SK-N-SH (cell line): Measurements from ENCODE around the gene AIRE.

Source experiments
- CTCF ChIP-seq: fragments of 200-600 bp; sonication (generic); IDR thresholded peaks from 2 replicates; pipeline ENCODE4 v1.6.1; 2017; ENCODE audit warnings: antibody characterized with exemption, mild to moderate bottlenecking, moderate library complexity
- EP300 ChIP-seq, 2 experiments: IDR thresholded peaks; 2 replicates each; pipeline versions ENCODE4 v1.4.0 to v1.6.1; 2012; ENCODE audit warnings: borderline replicate concordance in 1 of 2, low read depth in 1 of 2, low read length in 1 of 2
- FOXJ3 ChIP-seq: sonication (generic); formaldehyde crosslinking; IDR thresholded peaks from 2 replicates; pipeline ENCODE4 v1.5.1; 2020; ENCODE audit warnings: mild to moderate bottlenecking, missing genetic modification reagents
- FOXM1 ChIP-seq: IDR thresholded peaks from 2 replicates; pipeline ENCODE4 v1.4.0; 2012; ENCODE audit warnings: low read depth, mild to moderate bottlenecking
- NFIC ChIP-seq: IDR thresholded peaks from 2 replicates; pipeline ENCODE4 v1.4.0; 2012; ENCODE audit warnings: borderline replicate concordance
- POLR2AphosphoS5 ChIP-seq: IDR thresholded peaks from 2 replicates; pipeline ENCODE4 v1.6.1; 2012; ENCODE audit warnings: low read depth, low read length
- RAD21 ChIP-seq: IDR thresholded peaks from 2 replicates; pipeline ENCODE4 v1.6.1; 2012; ENCODE audit warnings: mild to moderate bottlenecking, low read length
- RCOR1 ChIP-seq: fragments of 150-350 bp; IDR thresholded peaks from 2 replicates; pipeline ENCODE4 v1.6.1; 2017; ENCODE audit warnings: antibody characterized with exemption, low read length
- REST ChIP-seq: IDR thresholded peaks from 2 replicates; pipeline ENCODE4 v1.6.1; 2012; ENCODE audit warnings: mild to moderate bottlenecking, low read depth, low read length, moderate library complexity
- SMC3 ChIP-seq: IDR thresholded peaks from 2 replicates; pipeline ENCODE4 v1.6.1; 2012; ENCODE audit warnings: low read depth, low read length, improper control_type of control experiment

GRCh38 chr21:44314561-44314960 is 28.9 kb downstream of the AIRE start:
- no peak for TF ChIP-seq CTCF
- no peak for TF ChIP-seq NFIC
- no peak for TF ChIP-seq REST
- no peak for TF ChIP-seq RCOR1
- TF ChIP-seq EP300 (IDR thresholded peaks at IDR 0.05; ENCODE audit: borderline replicate concordance in 1 of 2, low read depth in 1 of 2, low read length in 1 of 2): no peak
- TF ChIP-seq FOXJ3 (CRISPR knock-in tag): no peak
- TF ChIP-seq POLR2AphosphoS5: no peak
- no peak for TF ChIP-seq FOXM1
- TF ChIP-seq RAD21: no peak
- no peak for TF ChIP-seq SMC3
